GM23248 (cell line): ENCODE measurements around the gene BLMH.

ENCODE experiments used
- EZH2 ChIP-seq: fragments of 200-600 bp; sonication (generic); IDR thresholded peaks from 2 replicates; pipeline ENCODE4 v1.6.1; 2018; ENCODE audit warnings: antibody characterized with exemption, mild to moderate bottlenecking; ENCODE audit not compliant: insufficient read depth, poor library complexity, severe bottlenecking
- EZH2phosphoT487 ChIP-seq: fragments of 200-600 bp; sonication (generic); IDR thresholded peaks from 2 replicates; pipeline ENCODE4 v1.6.1; 2018; ENCODE audit warnings: antibody characterized with exemption, moderate library complexity, mild to moderate bottlenecking, low read depth; ENCODE audit not compliant: insufficient read depth

DNA sequence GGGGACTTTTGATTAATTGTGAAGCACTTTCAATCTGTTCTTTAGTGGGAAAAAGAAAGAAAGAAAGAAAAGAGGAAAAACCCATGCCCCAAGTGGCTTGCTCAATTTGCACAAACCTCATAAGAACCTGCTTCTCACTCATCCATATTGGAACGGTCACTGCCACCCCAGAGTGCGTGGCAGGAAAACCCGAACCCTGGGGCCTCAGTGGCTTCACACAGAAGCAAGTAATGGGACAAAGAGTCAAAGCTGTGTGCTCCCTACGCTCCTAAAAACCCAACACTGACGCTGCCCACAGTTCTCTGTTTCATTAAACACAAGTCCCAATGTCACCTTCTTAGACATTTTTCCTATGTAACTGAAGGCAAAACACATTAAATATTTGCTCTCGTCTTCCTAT lies 57.4 kb downstream of the BLMH start:
- TF ChIP-seq EZH2phosphoT487 (no peak), EZH2 (no peak)
